HUDEP-2 (cell line): ENCODE data around the gene CHL1.

ENCODE experiments used
- DNase-seq, 76 experiments: peaks; one replicate each; lab custom pipeline; 2025; ENCODE audit not compliant: unreplicated experiment in 76 of 76; lab: John Stamatoyannopoulos, UW

Gene CHL1

GRCh38 chr3:217948-218347, 21.4 kb downstream of the CHL1 start:
- DNase-seq: no peak

- DNase-seq: no peak
These were observed 32.0 kb downstream of the CHL1 start for GRCh38 chr3:228442-229182.

GRCh38 chr3:229183-229661, 32.7 kb downstream of the CHL1 start:
- DNase-seq: no peak

DNA sequence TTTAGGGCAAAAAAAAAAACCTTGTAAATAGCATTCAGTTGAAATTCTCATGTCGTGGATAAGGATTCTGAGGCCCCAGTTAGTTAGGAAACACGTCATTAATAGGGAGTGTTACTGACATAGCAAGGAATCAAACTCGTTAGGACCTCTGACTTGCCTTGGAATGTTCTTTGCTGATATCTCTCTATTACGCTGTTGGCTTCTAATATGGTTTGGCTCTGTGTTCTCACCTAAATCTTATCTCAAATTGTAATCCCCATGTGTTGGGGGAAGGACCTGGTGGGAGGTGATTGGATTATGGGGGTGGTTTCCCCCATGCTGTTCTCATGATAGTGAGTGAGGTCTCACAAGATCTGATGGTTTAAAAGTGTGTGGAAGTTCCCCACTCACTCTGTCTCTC, 40.3 kb downstream of the CHL1 start:
- DNase-seq: no peak

GRCh38 chr3:242602-243355, 46.2 kb downstream of the CHL1 start:
- no peak for DNase-seq

GRCh38 chr3:243356-243725, 46.8 kb downstream of the CHL1 start:
- DNase-seq: no peak

DNA sequence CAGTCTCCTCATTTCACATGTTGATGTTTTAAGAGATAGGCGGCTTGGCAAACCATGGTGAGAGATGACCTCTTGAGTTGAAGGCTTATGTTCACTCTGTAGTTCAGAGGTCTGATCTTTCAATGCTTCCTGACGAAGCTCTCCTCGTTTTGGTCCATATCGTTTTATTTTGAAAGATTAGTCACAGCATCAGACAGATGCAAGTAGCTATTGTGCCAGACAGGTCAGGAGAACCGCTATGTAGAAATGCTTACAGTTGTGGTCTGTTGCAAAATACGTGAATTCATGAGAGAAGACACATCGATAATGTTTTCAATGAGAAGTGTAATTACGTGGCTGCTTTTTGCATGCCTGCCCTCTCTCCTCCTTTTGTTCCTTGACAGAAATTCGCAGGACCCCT, 47.5 kb downstream of the CHL1 start:
- no peak for DNase-seq

DNA sequence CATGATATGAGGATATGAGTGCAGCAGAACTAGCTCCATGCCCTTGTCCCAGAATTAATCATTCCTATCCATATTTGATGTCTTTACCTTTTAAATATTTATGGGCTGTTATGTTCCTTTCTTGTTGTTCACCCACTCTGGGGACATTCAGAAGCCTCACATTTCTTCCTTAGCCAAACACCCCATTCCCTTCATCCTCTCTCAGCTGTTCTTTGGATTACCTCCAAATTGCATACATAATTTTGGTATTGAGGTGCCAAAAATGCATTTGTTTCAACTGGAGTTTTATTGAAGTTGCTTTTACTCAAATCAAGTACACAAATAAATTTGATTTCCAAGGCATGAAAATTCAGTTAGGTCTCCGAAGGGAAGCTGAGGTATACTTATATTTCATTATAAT, 51.4 kb downstream of the CHL1 start:
- no peak for DNase-seq

DNA sequence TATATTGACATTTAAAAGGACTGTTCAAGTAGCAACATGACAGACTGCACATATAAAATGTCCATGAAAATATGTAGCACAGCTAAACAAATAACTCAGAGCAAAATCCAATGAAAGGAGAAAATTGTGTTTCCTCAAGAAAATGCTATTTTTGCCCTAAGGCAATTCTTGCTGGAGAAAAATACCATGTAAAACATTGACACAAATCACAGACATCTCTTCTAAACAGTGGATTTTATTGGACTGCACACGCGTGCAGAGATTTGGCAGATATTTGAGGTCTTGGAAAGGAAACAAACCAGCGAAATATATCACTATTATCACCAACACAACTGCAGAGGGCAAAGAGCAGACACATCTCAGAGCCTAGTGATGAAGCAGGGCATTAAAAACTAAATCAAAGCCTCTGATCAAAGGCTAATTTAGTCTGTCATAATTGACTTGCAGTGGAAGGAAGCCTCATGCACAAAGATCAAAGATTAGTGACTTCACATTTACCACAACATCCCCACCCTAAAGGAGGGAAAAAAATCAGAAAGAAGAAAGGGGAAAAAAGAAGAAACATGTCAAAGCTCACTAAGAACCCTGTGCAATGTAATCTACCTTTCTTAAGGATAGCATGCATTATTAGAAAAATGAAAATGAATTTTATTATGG, 52.4 kb downstream of the CHL1 start:
- no peak for DNase-seq

DNA sequence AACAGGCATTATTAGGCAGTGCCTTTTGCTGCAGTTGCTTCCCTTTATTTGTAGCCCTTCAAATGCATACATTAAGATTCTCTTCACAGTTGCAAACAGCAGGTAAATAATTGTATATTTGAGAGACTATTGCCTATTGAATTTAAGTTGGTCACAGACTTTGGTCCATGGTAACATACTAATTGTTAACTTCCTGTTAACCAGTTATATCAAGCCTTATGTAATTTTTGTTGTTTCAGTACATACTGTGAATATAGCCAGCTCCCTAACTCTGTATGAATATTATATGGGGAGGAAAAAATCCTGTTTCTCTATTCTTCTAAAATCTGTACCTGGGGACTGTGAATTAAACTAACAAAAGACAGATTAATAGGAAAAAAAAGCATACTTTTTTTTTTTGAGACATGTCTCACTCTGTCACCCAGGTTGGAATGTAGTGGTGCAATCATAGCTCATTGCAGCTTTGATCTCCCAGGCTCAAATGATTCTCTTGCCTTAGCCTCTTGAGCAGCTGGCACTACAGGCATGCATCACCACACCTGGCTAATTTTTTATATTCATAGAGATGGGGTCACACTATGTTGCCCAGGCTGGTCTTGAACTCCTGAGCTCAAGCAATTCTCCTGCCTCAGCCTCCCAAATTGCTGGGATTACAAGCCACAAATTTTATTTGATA, 53.2 kb downstream of the CHL1 start:
- no peak for DNase-seq

GRCh38 chr3:256501-256900, 59.9 kb downstream of the CHL1 start:
- no peak for DNase-seq

- DNase-seq: no peak
These were observed 61.3 kb downstream of the CHL1 start for GRCh38 chr3:257826-258225.

GRCh38 chr3:260898-261297, 64.3 kb downstream of the CHL1 start:
- no peak for DNase-seq

DNA sequence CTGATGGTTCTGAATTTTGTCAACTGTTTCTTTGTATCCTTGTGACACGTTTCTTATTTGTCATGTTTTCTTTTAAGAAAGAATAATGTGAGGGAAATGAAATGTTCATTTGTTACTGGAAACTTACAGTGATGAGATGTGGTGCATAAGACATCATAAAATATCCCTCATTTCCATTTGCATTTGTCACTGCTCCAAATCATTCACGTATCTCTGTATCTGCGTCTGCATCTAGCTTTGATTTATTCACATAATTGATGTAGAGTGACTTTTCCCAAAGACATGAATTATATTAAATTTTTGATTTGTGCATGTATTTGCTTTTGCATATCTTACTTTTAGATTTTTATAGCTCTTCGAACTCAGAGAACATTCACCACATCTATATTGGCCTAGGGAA, 66.8 kb downstream of the CHL1 start:
- no peak for DNase-seq

DNA sequence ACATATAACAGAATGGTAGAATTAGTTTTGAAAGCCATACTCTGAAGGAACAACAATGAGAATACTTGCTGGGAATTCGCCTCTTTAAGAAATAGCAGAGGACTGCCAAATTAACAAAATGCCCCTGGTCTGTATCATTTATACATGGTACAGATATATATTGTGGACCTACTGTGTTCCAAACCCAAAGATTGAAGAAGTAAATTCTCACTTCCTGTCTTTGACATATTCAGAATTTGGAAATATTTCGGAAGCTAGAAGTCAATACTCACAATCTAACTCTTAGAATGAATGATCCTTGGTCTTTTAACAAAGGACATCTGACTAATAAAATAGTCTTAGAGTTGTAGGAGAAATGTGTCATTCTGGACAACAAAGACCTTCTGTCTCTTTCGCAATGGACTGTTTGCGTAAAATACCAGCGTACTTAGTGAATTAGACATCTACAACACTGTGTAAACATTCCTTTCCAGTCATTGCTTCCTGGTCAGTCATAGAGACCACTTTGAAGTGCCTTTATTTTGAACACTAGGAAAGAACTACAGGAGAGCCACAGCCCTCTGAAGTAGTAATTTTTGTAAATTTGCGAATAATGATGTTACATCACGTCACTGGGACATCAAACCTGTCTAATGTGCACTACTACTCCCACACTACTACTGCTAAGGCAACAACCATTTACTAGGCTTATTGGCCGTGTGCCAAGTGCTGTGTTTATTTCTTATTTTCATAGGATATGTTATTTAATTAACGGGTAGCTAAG, 68.0 kb downstream of the CHL1 start:
- DNase-seq: no peak

- no peak for DNase-seq
These were observed 70.5 kb downstream of the CHL1 start for GRCh38 chr3:267101-267500.

- DNase-seq: no peak
These were observed 74.1 kb downstream of the CHL1 start for GRCh38 chr3:270688-271087.

DNA sequence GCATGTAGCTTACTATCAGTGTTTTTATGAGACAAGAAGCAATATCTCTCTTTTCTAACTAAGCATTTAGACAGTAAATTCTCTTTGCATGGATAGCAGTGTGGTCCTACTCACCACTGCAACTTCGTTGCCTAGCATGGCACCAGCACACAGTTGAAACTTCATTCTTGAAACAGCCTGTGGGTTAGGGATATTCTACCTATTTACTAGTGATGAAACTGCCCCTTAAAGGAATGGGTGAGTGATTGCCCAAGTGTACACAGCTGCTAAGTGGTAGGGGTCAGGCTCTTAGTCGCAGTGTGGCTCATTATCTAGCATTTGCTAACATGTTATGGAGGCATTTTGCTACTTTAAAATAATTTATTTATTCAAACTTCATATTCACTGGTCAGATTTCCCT, 78.4 kb downstream of the CHL1 start:
- DNase-seq: no peak

- no peak for DNase-seq
These were observed 81.3 kb downstream of the CHL1 start for GRCh38 chr3:277873-278272.

- DNase-seq: no peak
These were observed 81.9 kb downstream of the CHL1 start for GRCh38 chr3:278300-279064.
